GM23338 (cell line): ENCODE results near the gene ARHGAP28. TPM values are rescaled to one million over a fixed set of nuclear protein-coding genes. Genes with fewer than 3 reads are reported as not detected.

Experiments used
- ATAC-seq: fragments of 200-7000 bp; cut with Tn5 transposase; 3 replicates; pipeline ENCODE4 v1.9.1; 2020
- DNase-seq: peaks from one replicate; pipeline ENCODE4 v3.0.0-alpha.2; 2015; ENCODE audit warnings: low spot score
- H2AFZ ChIP-seq: fragments of 200-600 bp; sonication (generic); 2 replicates; pipeline ENCODE4 v1.8.0; 2016; ENCODE audit warnings: antibody characterized with exemption, mild to moderate bottlenecking, moderate library complexity
- H3F3A ChIP-seq: fragments of 200-600 bp; sonication (generic); replicated peaks from 2 replicates; pipeline ENCODE4 v1.8.0; 2017; ENCODE audit warnings: antibody characterized with exemption, mixed run types, low read depth
- H3K27ac ChIP-seq: fragments of 200-600 bp; sonication (generic); 2 replicates; pipeline ENCODE4 v1.6.1; 2016; ENCODE audit warnings: low read depth
- H3K27me3 ChIP-seq: fragments of 200-600 bp; sonication (generic); 2 replicates; pipeline ENCODE4 v1.8.0; 2016; ENCODE audit warnings: mild to moderate bottlenecking, mixed run types, moderate library complexity; ENCODE audit not compliant: insufficient read depth
- H3K36me3 ChIP-seq: fragments of 200-600 bp; sonication (generic); 2 replicates; pipeline ENCODE4 v1.8.0; 2016; ENCODE audit warnings: mild to moderate bottlenecking; ENCODE audit not compliant: insufficient read depth
- H3K4me1 ChIP-seq: fragments of 200-600 bp; sonication (generic); 2 replicates; pipeline ENCODE4 v1.8.0; 2016; ENCODE audit warnings: mild to moderate bottlenecking, moderate library complexity; ENCODE audit not compliant: insufficient read depth
- H3K4me2 ChIP-seq: fragments of 200-600 bp; sonication (generic); 2 replicates; pipeline ENCODE4 v1.7.1; 2017; ENCODE audit warnings: mixed run types
- H3K4me3 ChIP-seq: fragments of 200-600 bp; sonication (generic); 2 replicates; pipeline ENCODE4 v1.6.1; 2016; ENCODE audit warnings: mixed run types
- H3K79me2 ChIP-seq: fragments of 200-600 bp; sonication (generic); replicated peaks from 2 replicates; pipeline ENCODE4 v1.8.0; 2017; ENCODE audit warnings: mild to moderate bottlenecking; ENCODE audit not compliant: insufficient read depth
- H3K9me2 ChIP-seq: fragments of 200-600 bp; sonication (generic); 2 replicates; pipeline ENCODE4 v1.8.0; 2017; ENCODE audit not compliant: insufficient read depth
- H4K20me1 ChIP-seq: fragments of 200-600 bp; sonication (generic); replicated peaks from 2 replicates; pipeline ENCODE4 v1.8.0; 2017; ENCODE audit warnings: mild to moderate bottlenecking; ENCODE audit not compliant: insufficient read depth
- H3K27ac Mint-ChIP-seq: 2 replicates; pipeline ENCODE4 v1.8.0; 2020; ENCODE audit warnings: inconsistent platforms, mild to moderate bottlenecking, moderate library complexity, mixed read lengths
- H3K27me3 Mint-ChIP-seq: 3 replicates; pipeline ENCODE4 v1.8.0; 2022; ENCODE audit warnings: low read depth, mild to moderate bottlenecking, moderate library complexity, mixed read lengths, inconsistent platforms; ENCODE audit not compliant: insufficient read depth, poor library complexity
- H3K36me3 Mint-ChIP-seq: 3 replicates; pipeline ENCODE4 v1.8.0; 2021; ENCODE audit warnings: low read depth, mild to moderate bottlenecking, inconsistent platforms, moderate library complexity, mixed read lengths
- H3K4me1 Mint-ChIP-seq: 3 replicates; pipeline ENCODE4 v1.8.0; 2020; ENCODE audit warnings: mild to moderate bottlenecking, inconsistent platforms, mixed read lengths
- H3K4me3 Mint-ChIP-seq: 3 replicates; pipeline ENCODE4 v1.8.0; 2021; ENCODE audit warnings: moderate library complexity, mild to moderate bottlenecking, inconsistent platforms, mixed read lengths
- H3K9me3 Mint-ChIP-seq: 3 replicates; pipeline ENCODE4 v1.8.0; 2020; ENCODE audit warnings: moderate library complexity, mild to moderate bottlenecking, inconsistent platforms, mixed read lengths
- CREB1 ChIP-seq: fragments of 250-450 bp; sonication (Bioruptor Pico); IDR thresholded peaks from 2 replicates; pipeline ENCODE4 v1.5.0; 2020; ENCODE audit warnings: low read depth, mild to moderate bottlenecking, moderate library complexity
- CTCF ChIP-seq, 2 experiments: fragments of 200-600 bp in 1 of 2; sonication (generic) in 1 of 2; conservative IDR thresholded peaks; 2 replicates each; pipeline versions ENCODE4 v1.5.1 to v1.6.1; 2016 to 2017; ENCODE audit warnings: antibody characterized with exemption in 2 of 2, low read depth in 2 of 2, mild to moderate bottlenecking in 2 of 2, moderate library complexity in 1 of 2
- ETS1 ChIP-seq: IDR thresholded peaks from 2 replicates; pipeline ENCODE4 v1.6.1; 2016; ENCODE audit warnings: antibody characterized with exemption
- EZH2 ChIP-seq: fragments of 200-600 bp; sonication (generic); IDR thresholded peaks from one replicate; pipeline ENCODE4 v1.8.0; 2017; ENCODE audit warnings: antibody characterized with exemption, mild to moderate bottlenecking, low read depth; ENCODE audit not compliant: unreplicated experiment
- EZH2phosphoT487 ChIP-seq: fragments of 200-600 bp; sonication (generic); IDR thresholded peaks from one replicate; pipeline ENCODE4 v1.8.1; 2018; ENCODE audit warnings: antibody characterized with exemption; ENCODE audit not compliant: unreplicated experiment
- JUNB ChIP-seq: IDR thresholded peaks from one replicate; pipeline ENCODE4 v1.6.1; 2016; ENCODE audit warnings: antibody characterized with exemption; ENCODE audit not compliant: unreplicated experiment
- NANOG ChIP-seq: IDR thresholded peaks from 2 replicates; pipeline ENCODE4 v1.6.1; 2016; ENCODE audit warnings: antibody characterized with exemption, borderline replicate concordance
- POLR2AphosphoS5 ChIP-seq: IDR thresholded peaks from 2 replicates; pipeline ENCODE4 v1.6.1; 2016; ENCODE audit warnings: antibody characterized with exemption, low read depth
- REST ChIP-seq: IDR thresholded peaks from one replicate; pipeline ENCODE4 v1.6.1; 2018; ENCODE audit warnings: antibody characterized with exemption; ENCODE audit not compliant: unreplicated experiment
- STAT1 ChIP-seq: IDR thresholded peaks from one replicate; pipeline ENCODE4 v1.6.1; 2016; ENCODE audit warnings: antibody characterized with exemption; ENCODE audit not compliant: unreplicated experiment
- ZNF114 ChIP-seq: fragments of 250-450 bp; sonication (Bioruptor Pico); IDR thresholded peaks from 2 replicates; pipeline ENCODE4 v1.5.0; 2020; ENCODE audit warnings: mild to moderate bottlenecking, moderate library complexity
- ZNF331 ChIP-seq: fragments of 250-450 bp; sonication (Bioruptor Pico); IDR thresholded peaks from 2 replicates; pipeline ENCODE4 v1.5.0; 2020; ENCODE audit warnings: low read depth, mild to moderate bottlenecking, moderate library complexity
- ZNF462 ChIP-seq: fragments of 250-450 bp; sonication (Bioruptor Pico); IDR thresholded peaks from 2 replicates; pipeline ENCODE4 v1.5.0; 2020; ENCODE audit warnings: mild to moderate bottlenecking, moderate library complexity
- polyA plus RNA-seq: library from polyadenylated mRNA; unstranded; fragments of >200 nt; fragmentation: Nextera tagmentation; extraction: Ambion mirVana; gene quantifications from 2 replicates; pipeline ENCODE4 v1.2.1, GENCODE V29; 2016
- total RNA-seq: library from RNA; depleted of rRNA; stranded (reverse); fragments of >200 nt; shearing (Covaris generic); gene quantifications from 2 replicates; pipeline ENCODE4 v1.2.3, GENCODE V29; 2014

Gene ARHGAP28
- total and polyA plus RNA-seq, 2 experiments from 2014 or later = 2.8 to 9.6 TPM

- no peak for ATAC-seq
- Histone ChIP-seq H4K20me1 (no peaks in the 10 kb centered on the region), H2AFZ (no peak overlapping the region), H3F3A (no peaks in the 10 kb centered on the region), H3K4me2 (no peak overlapping the region), H3K36me3 (no peaks in the 10 kb centered on the region), H3K9me2 (no peaks in the 10 kb centered on the region), H3K27ac (no peak overlapping the region), H3K4me3 (no peak overlapping the region), H3K4me1 (peaks cover 25% of the 10 kb centered on the region; the same call in 1 of the 2 replicates), H3K79me2 (no peaks in the 10 kb centered on the region), H3K27me3 (no peaks in the 10 kb centered on the region)
- Mint-ChIP-seq H3K9me3 (peaks cover 8% of the 10 kb centered on the region), H3K27me3 (no peaks in the 10 kb centered on the region), H3K4me3 (no peak overlapping the region), H3K36me3 (peaks cover 9% of the 10 kb centered on the region), H3K27ac (no peak overlapping the region), H3K4me1 (peaks cover 71% of the 10 kb centered on the region)
- DNase-seq = no peak
- TF ChIP-seq STAT1 = no peak
- no peak for TF ChIP-seq ETS1
- TF ChIP-seq POLR2AphosphoS5 = no peak
- no peak for TF ChIP-seq ZNF114 (CRISPR knock-in tag)
- no peak for TF ChIP-seq NANOG
- TF ChIP-seq CREB1 = no peak
- TF ChIP-seq CTCF (conservative IDR thresholded peaks at IDR 0.05; ENCODE audit: low read depth in 2 of 2) = no peak
- TF ChIP-seq ZNF462 = no peak
- no peak for TF ChIP-seq REST
- no peak for TF ChIP-seq JUNB
- TF ChIP-seq EZH2 = no peak
- no peak for TF ChIP-seq ZNF331 (CRISPR knock-in tag)
- no peak for TF ChIP-seq EZH2phosphoT487
These were observed 25.6 kb downstream of the ARHGAP28 start for GRCh38 chr18:6755107-6755506.
